GM18907 (cell line): ENCODE results near the gene ZNF416.
A peak's percentile ranks its signal among the peaks of the same experiment; 100 is the strongest.

Source experiments
- ATAC-seq: cut with Tn5 transposase; IDR thresholded peaks from one replicate; pipeline ENCODE4 v1.9.1; 2021; ENCODE audit warnings: mild to moderate bottlenecking, moderate library complexity; ENCODE audit not compliant: unreplicated experiment

ZNF416 gene

DNA sequence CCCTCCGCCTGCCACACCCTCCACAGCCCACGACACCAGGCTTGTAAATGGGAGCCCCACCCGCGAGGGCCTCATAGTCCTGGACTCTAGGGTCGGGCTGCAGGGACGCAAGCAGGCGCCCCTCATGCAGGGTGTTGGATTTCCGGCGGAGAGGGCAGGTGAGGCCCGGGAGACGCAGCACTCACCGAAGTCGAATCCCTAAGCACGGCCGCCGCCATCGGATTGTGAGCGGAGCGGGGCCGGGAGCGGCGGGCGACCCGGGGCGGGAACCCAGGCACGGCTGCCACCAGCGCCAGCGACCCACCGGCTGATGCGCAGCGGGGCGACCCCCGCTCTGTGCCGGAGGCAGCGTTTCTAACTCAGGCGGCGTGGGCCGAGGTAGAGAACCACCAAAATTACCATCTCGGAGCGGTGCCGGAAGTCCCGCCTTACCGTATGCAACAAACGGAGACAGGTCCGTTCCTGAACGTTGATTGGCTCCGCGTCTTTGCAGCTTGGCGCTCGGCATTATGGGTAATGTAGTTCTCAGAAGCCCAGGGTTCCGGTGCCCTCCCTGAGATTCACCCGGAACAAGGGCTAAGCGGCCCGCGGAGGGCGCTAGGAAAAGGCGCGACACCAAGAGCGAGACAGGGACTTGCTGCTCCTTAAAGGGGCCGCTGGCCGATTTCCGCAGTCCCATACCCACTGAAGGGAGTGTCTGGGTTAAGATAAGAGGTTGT is at the start of gene ZNF416:
Gene ZNF416, minus strand, starts transcription at position 425 of the 719 bp plus-strand sequence. Its CDS starts 207 bp downstream, at position 218.
- ATAC-seq, result peak; percentile 94

DNA sequence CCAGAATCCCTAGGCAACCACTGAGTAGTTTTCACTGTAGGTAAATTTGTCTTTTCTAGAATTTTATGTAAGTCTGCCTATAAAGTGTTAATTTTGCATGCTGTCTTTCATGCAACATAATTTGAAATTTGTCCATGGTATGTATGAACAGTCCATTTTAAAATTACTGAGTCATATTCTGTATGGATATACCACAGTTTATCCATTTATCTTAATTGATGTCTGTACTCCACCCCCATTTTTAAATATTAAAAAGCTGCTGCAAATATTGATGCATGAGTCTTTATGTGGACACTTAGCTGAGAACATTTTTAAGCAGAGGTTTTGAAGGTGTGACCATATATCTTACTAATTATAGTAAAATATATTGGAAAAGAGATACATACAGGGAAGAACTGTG is 44.4 kb upstream of the ZNF416 start:
- ATAC-seq, result no peak

DNA sequence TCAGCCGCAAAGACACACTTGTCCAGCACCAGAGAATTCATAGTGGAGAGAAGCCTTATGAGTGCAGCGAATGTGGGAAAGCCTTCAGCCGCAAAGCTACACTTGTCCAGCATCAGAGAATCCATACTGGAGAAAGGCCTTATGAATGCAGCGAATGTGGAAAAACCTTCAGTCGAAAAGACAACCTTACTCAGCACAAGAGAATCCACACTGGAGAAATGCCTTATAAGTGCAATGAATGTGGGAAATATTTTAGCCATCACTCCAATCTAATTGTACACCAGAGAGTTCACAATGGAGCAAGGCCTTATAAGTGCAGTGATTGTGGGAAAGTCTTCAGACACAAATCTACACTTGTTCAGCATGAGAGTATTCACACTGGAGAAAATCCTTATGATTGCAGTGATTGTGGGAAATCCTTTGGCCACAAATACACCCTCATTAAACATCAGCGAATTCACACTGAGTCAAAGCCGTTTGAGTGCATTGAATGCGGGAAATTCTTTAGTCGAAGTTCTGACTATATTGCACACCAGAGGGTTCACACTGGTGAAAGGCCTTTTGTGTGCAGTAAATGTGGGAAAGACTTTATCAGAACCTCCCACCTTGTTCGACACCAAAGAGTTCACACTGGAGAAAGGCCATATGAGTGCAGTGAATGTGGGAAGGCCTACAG is 42.1 kb upstream of the ZNF416 start:
- ATAC-seq, result no peak

DNA sequence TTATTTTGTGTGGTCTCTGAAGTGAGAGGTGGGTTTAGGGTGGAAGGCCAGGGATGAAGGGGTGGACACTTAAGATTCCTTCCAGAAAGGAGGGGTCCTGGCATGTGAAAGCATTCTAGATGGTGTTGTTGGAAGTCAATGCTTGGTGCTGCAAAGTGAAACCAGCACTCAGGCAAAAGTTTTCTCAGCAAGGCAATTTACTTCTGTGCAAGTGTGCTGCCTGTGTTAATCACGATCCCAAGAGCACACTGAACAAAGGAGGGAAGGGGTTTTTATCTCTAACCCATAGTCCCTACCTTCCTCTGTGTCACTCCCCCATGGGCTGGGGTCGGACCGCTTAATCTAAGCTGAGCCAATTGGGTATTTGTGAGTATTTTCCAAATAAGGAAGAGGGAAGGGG is 36.6 kb upstream of the ZNF416 start:
- ATAC-seq, result no peak

DNA sequence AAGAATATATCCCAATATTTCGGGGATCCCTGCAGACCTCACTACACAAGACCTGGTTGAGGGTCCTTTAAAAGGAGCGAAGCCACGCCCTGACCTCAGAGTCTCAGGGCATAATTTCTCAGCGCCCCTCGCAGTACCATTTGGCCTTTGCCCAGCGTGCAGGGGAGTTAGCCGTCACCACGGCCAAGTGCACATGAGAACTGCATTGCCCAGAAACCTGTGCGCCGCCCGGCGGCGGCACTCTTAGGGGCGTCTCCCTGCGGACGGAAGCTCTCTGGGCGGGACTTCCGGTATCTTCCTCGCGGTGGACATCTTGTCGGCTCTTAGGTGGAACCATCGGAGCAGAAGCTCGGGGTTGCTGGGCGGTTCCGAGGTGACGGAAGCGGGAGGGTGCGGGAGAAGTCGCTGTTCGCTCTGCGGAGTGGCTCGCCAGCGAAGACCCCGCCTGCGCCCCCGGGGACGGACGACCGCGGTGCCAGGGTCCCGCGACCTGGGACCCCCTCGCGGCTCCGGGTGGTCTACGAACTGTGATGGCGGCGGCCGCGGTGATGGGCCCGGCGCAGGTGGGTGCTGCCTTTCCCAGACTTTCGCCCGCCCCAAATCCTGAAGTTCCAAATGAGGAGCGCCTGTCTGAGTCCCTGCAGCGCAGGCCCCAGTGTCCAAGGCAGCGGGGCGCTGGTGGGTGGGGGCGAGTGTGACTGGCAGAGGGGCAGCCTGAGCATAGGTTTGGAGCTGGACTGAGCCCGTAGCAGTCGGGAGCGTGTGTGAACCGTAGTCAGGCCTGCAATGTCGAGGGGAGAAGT is 35.4 kb upstream of the ZNF416 start, which contains the start of gene ZNF134:
Gene ZNF134, plus strand, starts transcription at position 302 of the 803 bp plus-strand sequence. CDS start 5,227 bp downstream, outside the sequence.
- ATAC-seq, result peak; percentile 93

DNA sequence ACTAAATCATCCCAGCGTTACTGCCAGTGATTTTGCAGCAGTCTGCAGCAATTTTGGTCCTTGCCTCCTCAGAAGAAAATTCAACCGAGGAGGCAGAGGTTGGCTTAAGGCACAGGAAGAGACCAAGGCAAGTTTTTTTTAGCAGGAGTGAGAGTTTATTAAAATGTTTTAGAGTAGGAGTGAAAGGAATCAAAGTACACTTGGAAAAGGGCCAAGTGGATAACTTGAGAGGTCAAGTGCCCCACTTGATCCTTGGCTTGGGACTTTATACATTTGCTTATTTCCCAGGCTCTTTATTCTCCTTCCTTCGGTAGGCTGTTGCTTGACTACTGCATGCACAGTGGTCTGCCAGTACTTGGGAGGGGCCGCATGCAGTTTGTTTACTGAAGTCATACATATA is 32.4 kb upstream of the ZNF416 start:
- no peak for ATAC-seq

DNA sequence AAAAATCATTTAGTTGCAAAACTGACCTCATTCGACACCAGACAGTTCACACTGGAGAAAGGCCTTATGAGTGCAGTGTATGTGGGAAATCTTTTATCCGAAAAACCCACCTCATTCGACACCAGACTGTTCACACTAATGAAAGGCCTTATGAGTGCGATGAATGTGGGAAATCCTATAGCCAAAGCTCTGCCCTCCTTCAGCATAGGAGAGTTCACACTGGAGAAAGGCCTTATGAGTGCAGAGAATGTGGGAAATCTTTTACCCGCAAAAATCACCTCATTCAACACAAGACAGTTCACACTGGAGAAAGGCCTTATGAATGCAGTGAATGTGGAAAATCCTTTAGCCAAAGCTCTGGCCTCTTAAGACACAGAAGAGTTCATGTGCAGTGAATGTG is 28.2 kb upstream of the ZNF416 start:
- no peak for ATAC-seq

DNA sequence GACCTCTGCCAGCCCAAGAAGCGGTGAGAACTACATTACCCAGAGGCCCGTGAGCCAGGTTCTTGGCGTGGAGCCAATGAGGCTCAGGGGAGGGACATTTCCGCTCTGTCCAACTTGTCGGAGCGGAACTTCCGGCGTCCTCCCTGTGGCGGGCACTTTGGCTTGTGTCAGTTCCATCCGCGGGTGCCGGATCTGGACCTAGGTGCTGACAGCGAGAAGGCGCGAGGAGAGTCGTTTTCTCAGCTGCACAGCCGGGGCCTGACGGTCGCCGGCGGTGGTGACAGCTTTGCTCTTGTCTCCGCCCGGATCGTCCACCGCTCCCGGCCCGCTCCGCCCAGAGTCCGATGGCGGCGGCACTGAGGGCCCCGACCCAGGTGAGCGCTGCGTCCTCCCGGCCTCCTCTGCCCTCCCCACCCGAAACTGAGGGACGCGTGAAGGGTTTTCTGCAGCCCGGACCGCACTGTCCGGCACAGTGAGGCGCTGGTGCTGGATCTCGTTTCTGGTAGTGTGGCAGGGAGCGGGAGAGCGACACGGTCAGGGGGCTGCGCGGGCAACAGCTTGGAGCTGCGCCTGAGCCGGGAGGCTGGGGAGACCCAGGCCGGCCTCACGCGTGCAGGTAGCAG is 21.2 kb upstream of the ZNF416 start, which contains the start of gene ZNF530:
Gene ZNF530, plus strand, starts transcription at position 125 of the 623 bp plus-strand sequence. CDS start 4,461 bp downstream, outside the sequence.
- peak; percentile 93 for ATAC-seq

DNA sequence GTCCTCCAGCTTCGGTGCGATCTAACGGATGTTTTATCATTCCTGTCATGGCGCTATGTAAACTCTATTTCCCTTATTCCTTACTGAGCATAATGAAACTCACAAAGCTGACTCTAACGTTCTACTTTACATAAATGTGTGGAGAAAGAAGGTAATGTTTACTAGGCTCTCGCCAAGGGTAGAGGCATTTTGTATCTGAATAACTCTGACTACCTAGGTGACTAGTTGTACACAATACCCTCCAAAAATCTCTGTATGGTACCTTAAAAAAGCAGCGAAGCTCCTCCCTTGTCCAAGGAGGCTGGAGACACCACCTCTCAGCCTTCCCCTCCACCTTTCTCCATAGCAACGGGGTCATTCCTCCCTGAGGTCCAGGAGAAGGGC is 20.7 kb upstream of the ZNF416 start:
- peak; percentile 25 for ATAC-seq

DNA sequence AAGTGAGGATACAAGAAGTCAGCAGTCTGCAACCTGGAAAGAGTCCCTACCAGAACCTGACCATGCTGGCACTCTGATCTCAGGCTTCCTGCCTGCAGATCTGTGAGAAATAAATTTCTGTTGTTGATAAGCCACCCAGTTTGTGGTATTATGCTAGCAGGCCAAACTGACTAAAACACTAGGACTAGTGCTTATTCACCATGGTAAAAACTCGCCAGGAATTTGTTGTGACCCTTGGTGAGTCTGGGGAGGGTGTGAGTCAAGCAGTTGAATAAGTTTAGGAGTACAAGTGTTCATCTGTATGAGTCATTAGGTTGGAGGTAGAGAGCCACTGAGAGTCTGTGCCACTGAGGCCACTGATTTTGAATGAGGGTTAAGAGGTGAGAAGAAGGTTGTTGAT is 8.8 kb upstream of the ZNF416 start:
- ATAC-seq, result no peak

DNA sequence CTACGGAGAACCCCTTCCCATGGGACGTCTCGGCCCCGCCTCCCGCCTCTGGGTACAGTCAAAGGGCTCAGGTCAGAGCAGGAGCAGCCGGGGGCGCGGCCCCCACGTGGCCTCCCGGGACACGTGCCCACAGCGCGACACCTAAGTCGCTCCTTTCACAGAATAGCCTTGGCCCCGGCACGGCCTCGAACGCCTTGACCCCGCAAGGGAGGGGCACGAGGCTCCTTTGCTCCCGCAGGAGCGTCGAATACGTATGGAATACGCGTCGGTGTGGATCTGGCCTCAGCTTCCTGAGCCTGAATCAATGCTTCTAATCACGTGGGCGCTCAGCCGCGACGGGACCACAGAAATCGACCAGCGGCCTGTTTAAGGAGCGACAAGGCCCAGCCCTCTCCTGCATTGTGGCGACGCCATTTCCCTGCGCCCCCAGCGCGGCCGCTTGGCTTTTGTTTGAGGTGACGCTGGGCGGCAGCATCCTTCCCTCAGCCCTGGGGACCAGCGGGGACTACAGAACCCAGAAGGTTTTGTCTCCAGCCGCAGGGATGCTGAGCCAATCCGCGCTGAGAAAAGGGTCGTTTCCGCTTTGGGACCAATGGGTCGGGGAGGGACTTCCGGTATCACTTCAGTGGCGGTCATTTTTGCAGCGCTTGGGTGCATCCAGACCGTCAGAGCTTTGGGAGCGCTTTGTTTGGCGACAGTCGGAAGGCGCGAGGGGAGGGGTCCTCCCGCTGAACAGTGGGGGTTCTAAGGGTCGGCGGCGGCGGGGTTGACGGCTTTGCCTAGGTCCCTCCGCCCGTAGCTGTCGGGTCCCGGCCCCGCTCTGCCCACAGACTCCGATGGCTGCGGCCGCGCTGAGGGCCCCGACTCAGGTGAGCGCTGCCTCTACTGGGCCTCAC is 5.1 kb upstream of the ZNF416 start, which contains the start of gene ZIK1:
Gene ZIK1, plus strand, starts transcription at position 625 of the 896 bp plus-strand sequence. Its CDS starts 212 bp downstream, at position 837.
- ATAC-seq, result peak; percentile 82

DNA sequence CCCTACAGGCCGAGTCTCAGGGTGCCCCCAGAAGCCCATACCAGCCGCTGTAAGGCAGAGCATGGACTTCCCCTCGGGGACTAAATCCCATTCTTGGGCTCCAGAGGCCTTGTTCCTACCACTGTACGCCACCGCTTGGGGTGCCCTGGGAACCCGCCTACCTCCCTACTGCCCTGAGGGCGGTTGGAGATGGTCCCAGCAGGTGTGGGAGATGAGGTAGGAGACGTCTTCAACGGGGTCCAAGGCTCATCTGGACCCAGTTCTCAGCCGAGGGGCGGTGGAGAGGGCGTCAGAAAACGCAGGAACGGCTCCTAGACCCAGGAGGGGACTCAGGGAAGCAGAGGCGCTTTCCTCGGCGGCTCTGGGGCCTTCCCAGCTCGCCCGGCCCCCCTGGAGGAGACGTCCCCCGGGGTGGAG is 4.4 kb upstream of the ZNF416 start:
- ATAC-seq, result no peak

DNA sequence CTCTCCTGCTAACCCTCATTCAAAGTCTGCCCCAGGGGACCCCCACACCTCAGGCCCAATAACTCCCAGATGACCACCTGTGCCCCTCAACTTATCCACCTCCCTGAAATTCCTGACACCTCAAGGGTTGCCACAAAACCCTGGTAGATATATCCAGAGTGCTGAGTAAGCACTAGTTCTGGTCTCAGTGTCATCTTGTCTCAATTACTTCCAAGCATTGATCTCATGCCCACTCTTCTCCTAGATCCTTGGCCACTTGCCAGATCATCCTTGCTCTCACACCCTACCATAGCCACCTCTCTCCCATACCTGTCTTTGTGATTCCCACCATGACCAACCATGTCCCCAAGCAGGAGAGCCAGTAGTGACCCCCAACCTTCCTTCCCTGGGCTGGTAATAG is 2.0 kb downstream of the ZNF416 start:
- ATAC-seq, result no peak

DNA sequence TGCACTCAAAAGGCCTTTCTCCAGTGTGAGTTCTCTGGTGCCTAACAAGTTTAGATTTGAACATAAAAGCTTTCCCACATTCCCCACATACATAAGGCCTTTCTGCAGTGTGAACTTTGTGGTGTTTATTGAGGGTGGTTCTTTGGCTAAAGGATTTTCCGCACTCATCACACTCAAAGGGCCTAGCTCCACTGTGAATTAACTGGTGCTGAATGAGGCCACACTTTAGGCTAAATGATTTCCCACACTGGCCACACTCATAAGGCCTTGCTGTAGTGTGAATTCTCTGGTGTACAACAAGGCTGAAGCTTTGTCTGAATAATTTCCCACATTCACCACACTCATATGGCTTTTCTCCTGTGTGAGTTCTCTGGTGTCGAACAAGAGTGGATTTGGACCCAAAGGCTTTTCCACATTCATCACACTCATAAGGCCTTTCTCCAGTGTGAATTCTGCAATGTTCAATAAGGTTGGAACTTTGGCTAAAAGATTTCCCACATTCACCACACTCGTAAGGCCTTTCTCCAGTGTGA is 6.2 kb downstream of the ZNF416 start:
- no peak for ATAC-seq

DNA sequence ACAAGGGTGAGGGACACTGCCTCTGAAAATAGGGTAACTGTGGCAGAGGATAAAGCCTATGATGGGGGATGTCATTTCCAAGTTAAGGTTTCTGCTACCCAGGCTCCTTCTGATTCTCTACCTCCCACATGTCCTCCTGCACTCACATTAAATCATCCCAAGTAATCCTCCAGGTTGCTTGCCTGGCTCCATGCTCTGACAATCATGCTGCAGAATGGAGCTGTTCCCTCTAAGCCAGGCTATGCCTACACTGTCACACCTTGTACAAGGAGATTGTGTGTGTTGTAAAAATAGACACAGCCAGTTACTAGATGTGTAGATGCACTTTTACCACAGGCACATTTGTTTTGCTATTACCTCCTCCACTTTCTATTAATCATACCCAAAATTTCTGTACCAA is 8.0 kb downstream of the ZNF416 start:
- ATAC-seq, result no peak

DNA sequence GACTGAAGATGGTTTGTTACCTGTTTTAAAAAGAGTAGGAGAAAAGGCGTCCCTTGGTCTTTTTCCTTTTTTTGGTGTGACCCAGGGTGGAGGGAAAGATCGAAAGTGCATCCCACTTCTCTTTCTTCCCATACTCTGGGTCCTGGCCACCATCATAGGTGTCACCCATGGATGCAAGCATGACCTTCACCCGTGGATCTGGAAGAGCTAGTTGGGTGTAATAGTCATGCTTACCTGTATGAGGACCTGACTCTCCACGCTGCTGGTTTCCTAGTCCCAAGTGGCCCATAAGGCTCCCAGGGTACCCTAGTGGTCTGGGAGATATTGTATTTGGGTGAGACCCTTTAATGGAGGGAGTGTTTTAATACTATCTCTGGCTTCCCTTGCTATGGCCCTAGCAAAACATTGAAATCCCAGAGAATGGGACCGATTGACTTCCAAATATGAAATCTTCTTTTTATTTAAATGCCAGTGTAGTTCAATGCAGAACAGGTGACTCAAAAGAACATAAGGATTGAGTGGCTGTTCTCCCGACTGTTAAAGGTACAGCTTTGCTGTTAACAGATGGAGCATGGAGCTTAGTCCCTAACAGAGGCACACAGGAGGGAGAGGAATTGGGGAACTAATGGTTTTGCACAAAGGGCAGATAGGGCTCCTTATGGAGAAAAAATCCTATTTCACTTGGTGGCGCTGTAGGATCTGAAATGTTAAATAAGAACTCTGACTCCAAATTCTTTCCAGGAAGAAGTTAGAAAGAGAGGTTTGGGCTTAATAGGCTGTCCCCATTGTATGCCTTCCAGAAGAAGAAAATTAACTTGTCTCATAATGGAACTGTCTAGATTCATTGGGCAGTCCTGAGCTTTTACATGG is 12.1 kb downstream of the ZNF416 start:
- ATAC-seq, result no peak

DNA sequence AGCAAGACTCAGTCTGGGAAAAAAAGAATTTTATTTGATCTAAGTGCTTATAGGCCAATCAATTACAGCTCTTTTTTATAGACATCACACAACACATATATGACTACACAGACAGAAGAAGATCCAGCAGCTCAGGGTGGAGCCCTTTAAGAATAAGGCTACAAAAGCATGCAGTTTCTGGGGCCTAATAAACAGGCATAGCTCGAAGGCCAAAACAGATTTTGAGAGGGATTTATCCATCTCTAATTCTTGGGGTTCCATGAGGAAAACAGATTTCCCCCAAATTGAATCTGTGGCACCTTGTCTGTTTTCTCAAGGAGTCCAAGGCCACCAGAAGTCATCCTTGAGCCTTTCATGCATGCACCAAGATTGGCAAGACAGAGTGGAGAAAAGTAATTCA is 15.2 kb downstream of the ZNF416 start:
- ATAC-seq, result no peak

DNA sequence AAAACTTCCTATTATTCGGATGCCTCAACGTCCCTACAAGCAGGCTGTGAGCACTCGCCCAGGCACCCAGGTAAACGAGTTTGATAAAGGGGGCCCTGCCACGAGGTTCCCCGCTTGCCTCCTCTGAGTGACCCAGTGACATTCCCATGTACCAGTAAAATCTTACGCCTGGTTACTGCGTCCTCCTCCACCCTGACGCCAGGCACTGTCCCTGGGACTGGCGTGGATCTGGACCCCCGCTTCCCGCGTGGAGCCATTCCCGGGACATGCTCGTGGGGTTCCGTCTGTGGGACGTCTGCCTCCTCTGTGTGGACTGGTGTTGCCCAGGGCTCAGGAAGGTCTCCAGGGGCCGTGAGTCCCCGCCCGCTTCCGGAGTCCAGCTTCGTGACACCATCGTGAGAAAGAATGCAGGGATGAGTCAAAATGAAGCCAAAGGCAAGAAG is 18.6 kb downstream of the ZNF416 start:
- peak; percentile 19 for ATAC-seq
